ENCODE results near the gene KLHDC3. TPM values are rescaled to one million over a fixed set of nuclear protein-coding genes. Genes with fewer than 3 reads are reported as not detected.

KLHDC3 gene
- total and polyA plus RNA-seq, 9 of the 15 experiments (the other 6 are each of a cell fraction or from before 2014, with no cell fraction given) = 4.5 to 171 (median 107) TPM

DNA sequence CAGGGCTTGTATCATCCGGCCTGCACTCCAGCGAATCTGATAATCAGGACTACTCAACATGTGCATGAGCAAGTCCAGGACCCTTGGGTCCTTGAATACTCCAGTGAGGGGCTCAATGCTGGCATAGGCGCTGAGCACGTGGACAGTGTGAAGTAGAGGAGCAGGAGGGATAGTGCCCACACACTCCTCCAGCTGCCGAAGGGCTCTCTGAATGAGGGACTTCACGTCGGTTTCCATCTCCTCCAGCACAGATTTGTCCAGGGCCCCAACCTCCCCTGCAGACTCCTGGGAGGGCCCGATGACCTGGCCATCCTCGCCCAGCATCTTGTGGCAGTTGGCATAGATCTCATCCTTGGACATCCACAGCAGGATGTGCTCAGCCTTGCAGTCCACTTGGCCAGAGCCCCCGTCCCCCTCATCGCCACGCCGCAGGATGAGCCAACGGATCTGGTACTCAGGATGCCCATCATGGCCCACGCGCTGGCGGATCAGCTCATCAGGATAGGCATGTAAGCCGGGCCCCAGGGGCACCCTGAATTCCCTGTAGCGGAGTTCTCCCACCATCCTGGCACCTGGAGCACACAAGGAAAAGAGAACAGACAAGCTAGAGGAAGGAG lies 38.3 kb downstream of the KLHDC3 start (continued):
- TF ChIP-seq, protein P1, sequence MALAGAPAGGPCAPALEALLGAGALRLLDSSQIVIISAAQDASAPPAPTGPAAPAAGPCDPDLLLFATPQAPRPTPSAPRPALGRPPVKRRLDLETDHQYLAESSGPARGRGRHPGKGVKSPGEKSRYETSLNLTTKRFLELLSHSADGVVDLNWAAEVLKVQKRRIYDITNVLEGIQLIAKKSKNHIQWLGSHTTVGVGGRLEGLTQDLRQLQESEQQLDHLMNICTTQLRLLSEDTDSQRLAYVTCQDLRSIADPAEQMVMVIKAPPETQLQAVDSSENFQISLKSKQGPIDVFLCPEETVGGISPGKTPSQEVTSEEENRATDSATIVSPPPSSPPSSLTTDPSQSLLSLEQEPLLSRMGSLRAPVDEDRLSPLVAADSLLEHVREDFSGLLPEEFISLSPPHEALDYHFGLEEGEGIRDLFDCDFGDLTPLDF (CRISPR knock-in tag; IDR thresholded peaks at IDR 0.05) = peak; percentile 35; the same call in 1 of the 2 replicates
- TF ChIP-seq, protein P2, sequence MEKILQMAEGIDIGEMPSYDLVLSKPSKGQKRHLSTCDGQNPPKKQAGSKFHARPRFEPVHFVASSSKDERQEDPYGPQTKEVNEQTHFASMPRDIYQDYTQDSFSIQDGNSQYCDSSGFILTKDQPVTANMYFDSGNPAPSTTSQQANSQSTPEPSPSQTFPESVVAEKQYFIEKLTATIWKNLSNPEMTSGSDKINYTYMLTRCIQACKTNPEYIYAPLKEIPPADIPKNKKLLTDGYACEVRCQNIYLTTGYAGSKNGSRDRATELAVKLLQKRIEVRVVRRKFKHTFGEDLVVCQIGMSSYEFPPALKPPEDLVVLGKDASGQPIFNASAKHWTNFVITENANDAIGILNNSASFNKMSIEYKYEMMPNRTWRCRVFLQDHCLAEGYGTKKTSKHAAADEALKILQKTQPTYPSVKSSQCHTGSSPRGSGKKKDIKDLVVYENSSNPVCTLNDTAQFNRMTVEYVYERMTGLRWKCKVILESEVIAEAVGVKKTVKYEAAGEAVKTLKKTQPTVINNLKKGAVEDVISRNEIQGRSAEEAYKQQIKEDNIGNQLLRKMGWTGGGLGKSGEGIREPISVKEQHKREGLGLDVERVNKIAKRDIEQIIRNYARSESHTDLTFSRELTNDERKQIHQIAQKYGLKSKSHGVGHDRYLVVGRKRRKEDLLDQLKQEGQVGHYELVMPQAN (IDR thresholded peaks at IDR 0.05; ENCODE audit: borderline replicate concordance) = no peak
- TF ChIP-seq, protein P3, sequence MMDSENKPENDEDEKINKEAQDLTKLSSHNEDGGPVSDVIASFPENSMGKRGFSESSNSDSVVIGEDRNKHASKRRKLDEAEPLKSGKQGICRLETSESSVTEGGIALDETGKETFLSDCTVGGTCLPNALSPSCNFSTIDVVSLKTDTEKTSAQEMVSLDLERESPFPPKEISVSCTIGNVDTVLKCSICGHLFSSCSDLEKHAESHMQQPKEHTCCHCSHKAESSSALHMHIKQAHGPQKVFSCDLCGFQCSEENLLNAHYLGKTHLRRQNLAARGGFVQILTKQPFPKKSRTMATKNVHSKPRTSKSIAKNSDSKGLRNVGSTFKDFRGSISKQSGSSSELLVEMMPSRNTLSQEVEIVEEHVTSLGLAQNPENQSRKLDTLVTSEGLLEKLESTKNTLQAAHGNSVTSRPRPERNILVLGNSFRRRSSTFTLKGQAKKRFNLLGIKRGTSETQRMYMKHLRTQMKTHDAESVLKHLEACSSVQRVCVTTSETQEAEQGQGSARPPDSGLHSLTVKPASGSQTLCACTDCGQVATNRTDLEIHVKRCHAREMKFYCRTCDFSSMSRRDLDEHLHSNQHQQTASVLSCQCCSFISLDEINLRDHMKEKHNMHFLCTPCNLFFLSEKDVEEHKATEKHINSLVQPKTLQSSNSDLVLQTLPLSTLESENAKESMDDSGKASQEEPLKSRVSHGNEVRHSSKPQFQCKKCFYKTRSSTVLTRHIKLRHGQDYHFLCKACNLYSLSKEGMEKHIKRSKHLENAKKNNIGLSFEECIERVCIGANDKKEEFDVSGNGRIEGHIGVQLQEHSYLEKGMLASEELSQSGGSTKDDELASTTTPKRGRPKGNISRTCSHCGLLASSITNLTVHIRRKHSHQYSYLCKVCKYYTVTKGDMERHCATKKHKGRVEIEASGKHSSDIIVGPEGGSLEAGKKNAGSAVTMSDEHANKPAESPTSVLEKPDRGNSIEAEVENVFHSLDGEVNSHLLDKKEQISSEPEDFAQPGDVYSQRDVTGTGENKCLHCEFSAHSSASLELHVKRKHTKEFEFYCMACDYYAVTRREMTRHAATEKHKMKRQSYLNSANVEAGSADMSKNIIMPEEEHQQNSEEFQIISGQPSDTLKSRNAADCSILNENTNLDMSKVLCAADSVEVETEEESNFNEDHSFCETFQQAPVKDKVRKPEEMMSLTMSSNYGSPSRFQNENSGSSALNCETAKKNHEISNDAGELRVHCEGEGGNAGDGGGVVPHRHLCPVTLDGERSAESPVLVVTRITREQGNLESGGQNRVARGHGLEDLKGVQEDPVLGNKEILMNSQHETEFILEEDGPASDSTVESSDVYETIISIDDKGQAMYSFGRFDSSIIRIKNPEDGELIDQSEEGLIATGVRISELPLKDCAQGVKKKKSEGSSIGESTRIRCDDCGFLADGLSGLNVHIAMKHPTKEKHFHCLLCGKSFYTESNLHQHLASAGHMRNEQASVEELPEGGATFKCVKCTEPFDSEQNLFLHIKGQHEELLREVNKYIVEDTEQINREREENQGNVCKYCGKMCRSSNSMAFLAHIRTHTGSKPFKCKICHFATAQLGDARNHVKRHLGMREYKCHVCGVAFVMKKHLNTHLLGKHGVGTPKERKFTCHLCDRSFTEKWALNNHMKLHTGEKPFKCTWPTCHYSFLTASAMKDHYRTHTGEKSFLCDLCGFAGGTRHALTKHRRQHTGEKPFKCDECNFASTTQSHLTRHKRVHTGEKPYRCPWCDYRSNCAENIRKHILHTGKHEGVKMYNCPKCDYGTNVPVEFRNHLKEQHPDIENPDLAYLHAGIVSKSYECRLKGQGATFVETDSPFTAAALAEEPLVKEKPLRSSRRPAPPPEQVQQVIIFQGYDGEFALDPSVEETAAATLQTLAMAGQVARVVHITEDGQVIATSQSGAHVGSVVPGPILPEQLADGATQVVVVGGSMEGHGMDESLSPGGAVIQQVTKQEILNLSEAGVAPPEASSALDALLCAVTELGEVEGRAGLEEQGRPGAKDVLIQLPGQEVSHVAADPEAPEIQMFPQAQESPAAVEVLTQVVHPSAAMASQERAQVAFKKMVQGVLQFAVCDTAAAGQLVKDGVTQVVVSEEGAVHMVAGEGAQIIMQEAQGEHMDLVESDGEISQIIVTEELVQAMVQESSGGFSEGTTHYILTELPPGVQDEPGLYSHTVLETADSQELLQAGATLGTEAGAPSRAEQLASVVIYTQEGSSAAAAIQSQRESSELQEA (IDR thresholded peaks at IDR 0.05; ENCODE audit: low read depth) = no peak
- TF ChIP-seq ZNF134 (CRISPR knock-in tag; conservative IDR thresholded peaks at IDR 0.05) (no peak), NCOA6 (IDR thresholded peaks at IDR 0.05) (no peak), SP2 (IDR thresholded peaks at IDR 0.05; ENCODE audit: extremely low read depth, low read depth, low read length, poor library complexity, severe bottlenecking) (no peak), EHMT2 (IDR thresholded peaks at IDR 0.05) (no peak), TGIF2 (CRISPR knock-in tag; IDR thresholded peaks at IDR 0.05) (no peak), CHD1 (IDR thresholded peaks at IDR 0.05; ENCODE audit: low read length) (no peak), EP400 (IDR thresholded peaks at IDR 0.05) (no peak), FOXA3 (CRISPR knock-in tag; conservative IDR thresholded peaks at IDR 0.05 in 1 of 2, IDR thresholded peaks at IDR 0.05 in 1 of 2) (0 out of 4 replicates have a peak, but pooled peaks of 1 of the 2 experiments have one; percentile 28), FOXK2 (conservative IDR thresholded peaks at IDR 0.05 in 1 of 2, IDR thresholded peaks at IDR 0.05 in 1 of 2; ENCODE audit: low read depth in 2 of 2) (no peak), RBM25 (IDR thresholded peaks at IDR 0.05; ENCODE audit: low read depth, low read length, severe bottlenecking) (no peak)
- TF ChIP-seq, protein P4, sequence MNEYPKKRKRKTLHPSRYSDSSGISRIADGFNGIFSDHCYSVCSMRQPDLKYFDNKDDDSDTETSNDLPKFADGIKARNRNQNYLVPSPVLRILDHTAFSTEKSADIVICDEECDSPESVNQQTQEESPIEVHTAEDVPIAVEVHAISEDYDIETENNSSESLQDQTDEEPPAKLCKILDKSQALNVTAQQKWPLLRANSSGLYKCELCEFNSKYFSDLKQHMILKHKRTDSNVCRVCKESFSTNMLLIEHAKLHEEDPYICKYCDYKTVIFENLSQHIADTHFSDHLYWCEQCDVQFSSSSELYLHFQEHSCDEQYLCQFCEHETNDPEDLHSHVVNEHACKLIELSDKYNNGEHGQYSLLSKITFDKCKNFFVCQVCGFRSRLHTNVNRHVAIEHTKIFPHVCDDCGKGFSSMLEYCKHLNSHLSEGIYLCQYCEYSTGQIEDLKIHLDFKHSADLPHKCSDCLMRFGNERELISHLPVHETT (CRISPR knock-in tag; conservative IDR thresholded peaks at IDR 0.05 in 1 of 2, IDR thresholded peaks at IDR 0.05 in 1 of 2) = 0 out of 4 replicates have a peak, but pooled peaks of 1 of the 2 experiments have one; percentile 3
